SKM-1 (cell line): ENCODE data around the gene IPO13.

Experiments used
- DNase-seq: peaks from one replicate; lab custom pipeline; 2025; ENCODE audit not compliant: unreplicated experiment; lab: John Stamatoyannopoulos, UW

The IPO13 gene, protein sequence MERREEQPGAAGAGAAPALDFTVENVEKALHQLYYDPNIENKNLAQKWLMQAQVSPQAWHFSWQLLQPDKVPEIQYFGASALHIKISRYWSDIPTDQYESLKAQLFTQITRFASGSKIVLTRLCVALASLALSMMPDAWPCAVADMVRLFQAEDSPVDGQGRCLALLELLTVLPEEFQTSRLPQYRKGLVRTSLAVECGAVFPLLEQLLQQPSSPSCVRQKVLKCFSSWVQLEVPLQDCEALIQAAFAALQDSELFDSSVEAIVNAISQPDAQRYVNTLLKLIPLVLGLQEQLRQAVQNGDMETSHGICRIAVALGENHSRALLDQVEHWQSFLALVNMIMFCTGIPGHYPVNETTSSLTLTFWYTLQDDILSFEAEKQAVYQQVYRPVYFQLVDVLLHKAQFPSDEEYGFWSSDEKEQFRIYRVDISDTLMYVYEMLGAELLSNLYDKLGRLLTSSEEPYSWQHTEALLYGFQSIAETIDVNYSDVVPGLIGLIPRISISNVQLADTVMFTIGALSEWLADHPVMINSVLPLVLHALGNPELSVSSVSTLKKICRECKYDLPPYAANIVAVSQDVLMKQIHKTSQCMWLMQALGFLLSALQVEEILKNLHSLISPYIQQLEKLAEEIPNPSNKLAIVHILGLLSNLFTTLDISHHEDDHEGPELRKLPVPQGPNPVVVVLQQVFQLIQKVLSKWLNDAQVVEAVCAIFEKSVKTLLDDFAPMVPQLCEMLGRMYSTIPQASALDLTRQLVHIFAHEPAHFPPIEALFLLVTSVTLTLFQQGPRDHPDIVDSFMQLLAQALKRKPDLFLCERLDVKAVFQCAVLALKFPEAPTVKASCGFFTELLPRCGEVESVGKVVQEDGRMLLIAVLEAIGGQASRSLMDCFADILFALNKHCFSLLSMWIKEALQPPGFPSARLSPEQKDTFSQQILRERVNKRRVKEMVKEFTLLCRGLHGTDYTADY

GRCh38 chr1:43946236-43947060, at the start of gene IPO13:
IPO13 (plus strand) TSS chr1:43946950; CDS start chr1:43947601, 651 bp downstream.
- peak; percentile 90 for DNase-seq

DNA sequence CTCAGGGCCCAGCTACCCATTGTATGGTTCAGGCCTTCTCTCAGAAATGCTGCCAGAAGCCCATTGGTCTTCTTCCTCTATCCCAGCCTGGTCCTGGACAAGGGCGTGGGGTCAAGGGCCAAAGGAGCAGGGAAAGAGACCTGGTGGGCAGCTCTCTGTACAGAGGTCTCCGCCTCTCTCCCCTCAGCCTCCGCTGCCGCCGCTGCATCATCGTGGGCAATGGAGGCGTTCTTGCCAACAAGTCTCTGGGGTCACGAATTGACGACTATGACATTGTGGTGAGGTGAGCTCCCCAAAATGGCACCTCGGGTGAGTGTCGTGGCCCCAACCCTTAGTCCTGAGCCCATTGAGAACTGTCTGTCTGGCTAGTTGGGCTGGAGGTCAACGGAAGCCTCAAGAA, 47.8 kb upstream of the IPO13 start:
- no peak for DNase-seq

DNA sequence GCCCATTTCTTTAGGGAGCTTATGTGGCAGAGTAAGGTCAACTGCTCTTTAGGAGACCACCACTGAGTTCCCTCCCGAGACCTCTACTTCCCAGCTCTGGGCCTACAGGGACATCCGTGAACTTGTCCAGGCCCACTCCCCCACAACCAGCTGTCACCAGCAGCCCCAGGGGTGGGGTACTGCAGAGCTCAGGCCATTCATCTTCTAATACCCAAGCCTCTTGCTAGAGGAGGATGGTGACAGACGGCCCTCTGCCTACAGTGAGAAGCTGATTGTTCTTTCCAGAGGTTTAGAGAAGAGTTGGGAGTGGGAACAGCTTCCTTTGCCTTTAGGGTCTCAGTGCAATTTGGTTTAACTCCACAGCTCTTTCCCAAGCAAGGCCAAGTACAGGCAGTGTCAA, 46.4 kb upstream of the IPO13 start:
- DNase-seq, result no peak

GRCh38 chr1:43901196-43901961, 45.4 kb upstream of the IPO13 start:
- DNase-seq, result no peak

DNA sequence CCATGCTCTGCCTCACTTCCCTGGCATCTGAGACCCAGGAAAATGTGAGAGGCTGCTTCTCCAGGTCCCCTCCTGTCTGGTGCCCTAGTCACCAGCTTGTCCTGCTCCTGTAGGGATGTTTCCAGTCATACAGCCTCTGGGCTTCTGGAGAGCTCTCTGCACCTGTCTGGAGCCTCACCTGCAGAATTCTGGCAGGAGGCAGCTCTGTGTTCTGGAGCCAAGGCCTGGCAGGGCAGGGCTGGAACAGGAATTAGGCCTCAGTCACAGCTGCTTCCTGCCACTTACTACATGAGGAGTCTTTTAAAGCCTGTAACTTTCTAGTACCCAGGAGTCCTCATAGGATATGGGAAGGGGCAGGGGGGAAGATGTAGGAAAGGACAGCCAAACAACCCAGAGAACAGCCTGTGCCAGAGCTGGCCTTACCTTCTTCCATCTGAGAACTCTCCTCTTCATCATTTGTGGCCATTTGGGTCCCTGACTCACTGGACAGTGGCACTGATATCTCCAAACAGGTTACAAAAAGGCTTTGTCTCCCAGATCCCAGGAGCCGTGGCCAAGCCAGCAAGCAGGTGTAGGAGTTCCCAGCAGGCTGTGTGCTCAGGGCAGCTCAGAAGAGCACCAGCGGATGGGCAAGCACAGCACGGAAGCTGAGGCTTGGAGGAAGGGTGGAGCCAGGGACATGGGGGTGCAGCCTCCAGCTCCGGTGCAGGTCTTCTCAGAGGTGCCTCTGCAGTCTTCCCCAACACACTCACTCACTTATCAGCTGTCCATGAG, 44.5 kb upstream of the IPO13 start:
- DNase-seq, result no peak

GRCh38 chr1:43904660-43905551, 41.8 kb upstream of the IPO13 start:
- DNase-seq, result no peak

DNA sequence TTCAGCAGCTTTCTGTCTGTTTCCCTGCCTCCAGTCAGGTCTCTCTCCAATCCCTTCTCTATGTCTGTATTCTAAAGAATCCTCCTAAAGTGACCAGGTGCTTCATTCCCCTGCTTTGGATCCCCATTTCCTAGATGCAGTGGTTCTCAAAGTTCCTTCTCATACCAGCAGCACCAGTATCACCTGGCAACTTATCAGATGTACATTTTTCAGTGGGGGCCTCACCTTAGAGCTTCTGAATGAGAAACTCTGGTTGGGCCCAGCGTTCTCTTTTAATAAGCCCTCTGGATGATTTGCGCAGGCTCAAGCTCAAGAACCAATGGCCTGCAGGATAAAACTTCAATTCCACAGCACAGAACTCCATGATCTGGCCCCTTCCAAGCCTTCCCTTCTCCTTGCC, 38.5 kb upstream of the IPO13 start:
- DNase-seq, result no peak

DNA sequence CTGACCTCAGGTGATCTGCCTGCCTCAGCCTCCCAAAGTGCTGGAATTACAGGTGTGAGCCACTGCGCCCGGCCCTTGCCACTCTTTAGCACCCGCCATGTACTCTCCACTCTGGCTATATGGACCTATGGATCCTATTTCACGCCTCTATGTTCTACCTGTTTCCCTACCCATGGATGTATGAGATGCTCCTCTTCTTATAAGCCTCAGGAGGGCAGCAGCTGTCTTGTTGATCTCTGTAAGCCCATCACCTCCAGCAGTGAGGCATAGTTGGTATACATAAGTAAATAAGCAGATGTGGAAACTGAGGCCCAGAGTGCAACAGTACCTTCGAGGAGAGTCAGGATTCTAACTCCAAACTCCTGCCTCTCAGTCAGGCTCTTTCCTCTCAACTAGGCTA, 37.9 kb upstream of the IPO13 start:
- no peak for DNase-seq

- DNase-seq, result no peak
Measured at GRCh38 chr1:43910343-43910742, 36.4 kb upstream of the IPO13 start.

- DNase-seq, result no peak
Measured at GRCh38 chr1:43912607-43913006, 34.1 kb upstream of the IPO13 start.

GRCh38 chr1:43913051-43913501, 33.7 kb upstream of the IPO13 start:
- DNase-seq, result no peak

DNA sequence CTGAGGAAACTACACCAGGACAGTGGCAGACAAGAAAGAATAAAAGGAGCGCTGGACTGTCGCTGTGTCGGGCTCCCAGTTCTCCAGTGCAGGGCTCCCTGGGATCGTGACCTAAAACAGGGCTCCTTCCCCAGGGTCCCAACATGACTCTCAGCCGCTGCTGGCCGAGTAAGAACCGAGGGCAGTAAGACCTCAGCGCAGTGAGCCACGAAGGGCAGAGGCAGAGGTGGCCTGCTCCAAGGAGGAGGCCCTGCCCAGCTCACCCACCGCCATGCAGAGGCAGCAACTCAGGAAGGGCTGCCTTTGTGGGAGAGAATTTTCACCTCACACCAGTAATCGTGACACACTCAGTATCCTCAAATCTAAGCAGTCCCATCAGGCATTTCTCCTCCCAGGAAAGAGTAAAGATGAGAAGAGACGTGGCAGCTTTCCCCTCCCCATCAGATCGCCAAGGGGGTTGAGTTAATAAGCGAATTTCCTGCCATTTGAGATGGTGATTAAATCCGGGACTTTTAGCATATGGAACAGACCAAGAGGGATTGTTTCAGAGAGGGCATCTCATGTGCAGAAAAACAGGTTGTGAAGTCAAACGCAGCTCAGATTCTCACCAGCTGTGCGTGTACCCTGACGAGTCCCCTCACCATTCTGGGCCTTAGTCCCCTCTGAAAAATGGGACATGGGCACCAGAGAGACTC, 32.9 kb upstream of the IPO13 start:
- no peak for DNase-seq

DNA sequence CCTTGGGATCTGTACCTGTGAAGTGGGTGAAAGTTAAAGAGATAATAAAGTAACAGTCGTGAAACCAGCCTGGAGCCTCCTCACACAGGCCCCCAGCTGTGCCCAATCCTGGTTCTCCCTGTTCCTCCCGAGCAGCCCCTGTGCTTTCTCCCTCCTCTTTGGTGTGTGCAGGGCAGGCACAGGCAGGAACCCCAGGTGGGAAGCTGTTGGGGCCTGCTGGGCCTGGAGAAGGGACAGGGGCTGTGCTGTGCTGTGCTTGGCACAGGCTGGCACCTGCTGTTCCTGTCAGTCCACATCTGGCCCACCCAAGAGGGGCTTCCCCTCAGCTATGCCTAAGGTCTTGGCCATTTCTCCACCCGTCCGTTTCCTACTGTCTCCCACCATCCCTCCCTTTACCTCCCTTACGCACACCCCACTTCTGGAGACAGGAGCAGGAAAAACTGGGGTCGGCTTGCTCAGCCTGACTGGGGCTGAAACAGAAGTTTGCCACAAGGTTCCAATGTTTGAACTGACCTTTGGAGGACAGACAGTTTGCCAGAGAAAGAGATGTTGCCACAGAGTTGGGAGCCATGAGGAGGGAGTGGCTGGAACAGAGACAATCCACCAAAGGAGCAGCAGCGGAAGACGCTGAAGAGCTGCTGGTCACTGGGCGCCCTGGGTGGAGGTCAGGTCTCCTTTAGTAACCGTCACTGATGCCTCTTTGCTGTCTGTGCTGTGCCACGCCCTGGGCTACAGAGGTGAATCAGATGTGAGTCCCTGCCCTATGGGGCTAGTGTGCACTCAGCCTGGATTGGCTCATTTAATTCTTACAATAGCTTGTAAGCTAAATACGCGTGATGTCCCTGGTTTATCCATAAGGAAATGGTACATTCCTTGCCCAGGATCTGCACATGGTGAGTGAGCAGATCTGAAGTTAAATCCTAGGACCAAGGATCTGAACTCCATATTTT, 31.9 kb upstream of the IPO13 start:
- DNase-seq, result no peak

DNA sequence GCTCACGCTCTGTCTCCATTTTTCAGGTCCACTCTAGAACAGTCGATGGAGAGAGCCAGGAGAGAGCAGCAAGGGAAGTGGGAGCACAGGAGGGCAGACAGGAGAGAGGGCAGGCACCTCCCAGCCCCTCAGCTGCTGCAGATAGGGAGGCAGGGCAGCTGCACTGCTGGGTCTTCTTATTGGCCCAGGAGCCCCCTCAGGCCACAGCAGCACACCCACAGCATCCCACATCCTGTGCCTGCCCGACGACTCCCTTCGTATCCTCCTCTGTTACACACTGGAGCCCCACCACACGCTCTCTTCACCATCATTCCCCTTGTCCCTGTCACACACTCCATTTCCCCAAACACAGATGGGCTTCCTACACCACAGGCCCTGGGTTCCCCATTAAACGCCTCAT, 26.8 kb upstream of the IPO13 start:
- DNase-seq, result no peak

GRCh38 chr1:43921022-43921421, 25.7 kb upstream of the IPO13 start:
- no peak for DNase-seq

DNA sequence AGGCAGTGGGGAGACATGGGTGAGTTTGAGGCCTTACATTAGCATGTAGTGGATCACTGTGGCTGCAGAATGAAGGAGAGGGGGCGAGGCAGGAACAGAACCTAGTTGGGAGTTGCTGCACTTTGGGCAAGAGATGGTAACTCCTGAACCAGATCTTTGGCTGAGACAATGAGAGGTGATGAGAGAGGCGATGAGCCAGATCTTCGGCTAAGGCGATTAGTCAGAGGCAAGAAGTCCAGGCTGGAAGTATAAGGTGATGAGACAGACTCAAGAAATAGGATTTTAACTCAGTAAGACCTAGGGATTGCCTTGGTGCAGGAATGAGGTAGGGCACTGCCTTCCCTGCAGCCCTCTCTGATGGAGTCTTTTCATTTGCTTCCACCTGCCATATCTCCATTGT, 22.2 kb upstream of the IPO13 start:
- no peak for DNase-seq

- DNase-seq, result no peak
Measured at GRCh38 chr1:43925846-43926245, 20.9 kb upstream of the IPO13 start.
